ENCODE measurements around the gene CHCHD3. TPM values are rescaled to one million over a fixed set of nuclear protein-coding genes. Genes with fewer than 3 reads are reported as not detected.
"Not testable (repeated sequence)": the region's sequence is repeated elsewhere in the genome, so short reads cannot be mapped to it uniquely, and the experiment has no call there.

CHCHD3 gene
- total RNA-seq, 1 experiment from 2014 or later: 149 TPM

GRCh38 chr7:133039614-133040013 is 42.3 kb downstream of the CHCHD3 start:
- no peak overlapping the region for H2AFZ ChIP-seq (ENCODE audit: low read length)
- H3K4me3 ChIP-seq (ENCODE audit: low read length): no peak overlapping the region
- ATAC-seq: no peak
- H3K79me2 ChIP-seq (ENCODE audit: low read length): peaks cover 22% of the 10 kb centered on the region
- no peaks in the 10 kb centered on the region for H3K9me3 ChIP-seq (ENCODE audit: low read length)
- H3K9ac ChIP-seq (ENCODE audit: low read length): no peak overlapping the region
- H3K36me3 ChIP-seq (ENCODE audit: low read depth, low read length): no peaks in the 10 kb centered on the region
- no peaks in the 10 kb centered on the region for H3K4me1 ChIP-seq (ENCODE audit: insufficient read depth, low read length)
- no TSS peak for BruUV-seq (replicated peaks)
- intact Hi-C loops (cut with micrococcal nuclease): no loop called here
- no peak for DNase-seq
- no peaks in the 10 kb centered on the region for H3F3A ChIP-seq (ENCODE audit: low read length, unreplicated experiment)
- H3K27ac ChIP-seq (ENCODE audit: low read length): no peak overlapping the region
- TF ChIP-seq CTCF (conservative IDR thresholded peaks at IDR 0.05; ENCODE audit: low read depth, low read length): no peak
- TF ChIP-seq EZH2phosphoT487 (IDR thresholded peaks at IDR 0.05; ENCODE audit: borderline replicate concordance, low read length): no peak
- TF ChIP-seq EZH2 (IDR thresholded peaks at IDR 0.05; ENCODE audit: low read length, unreplicated experiment): no peak
- H3K9me2 ChIP-seq (replicated peaks; ENCODE audit: low read length): no peaks in the 10 kb centered on the region
- ChIA-PET POLR2A (ENCODE audit: unreplicated experiment) (no interaction called here), CTCF (no interaction called here)
- no peaks in the 10 kb centered on the region for H3K27me3 ChIP-seq (ENCODE audit: low read length)
- peaks cover 8% of the 10 kb centered on the region; the same call in 1 of the 2 replicates for H4K20me1 ChIP-seq (ENCODE audit: low read length)
- no peak overlapping the region for H3K4me2 ChIP-seq (ENCODE audit: low read length)

DNA sequence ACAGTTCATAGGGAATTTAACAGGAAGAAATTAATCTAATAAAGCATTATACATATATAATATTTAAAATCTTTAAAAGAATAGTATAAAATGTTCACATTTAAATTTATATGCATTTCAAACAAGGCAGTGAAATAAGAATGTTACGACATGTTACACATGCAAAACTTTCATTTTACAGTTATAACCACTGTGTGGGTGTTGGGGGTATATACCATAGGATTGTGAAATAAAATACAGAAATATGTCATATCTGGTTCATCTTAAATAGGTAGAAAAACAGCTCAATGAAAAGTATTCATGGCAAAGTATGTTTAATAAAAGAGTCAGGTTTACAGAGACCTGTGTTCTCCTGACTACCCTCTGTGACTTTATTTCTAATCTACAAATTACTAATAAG is 45.6 kb downstream of the CHCHD3 start:
- CTCF ChIA-PET: no interaction called here
- TF ChIP-seq CTCF (conservative IDR thresholded peaks at IDR 0.05; ENCODE audit: low read depth, low read length) (no peak), EZH2phosphoT487 (IDR thresholded peaks at IDR 0.05; ENCODE audit: borderline replicate concordance, low read length) (no peak), EZH2 (IDR thresholded peaks at IDR 0.05; ENCODE audit: low read length, unreplicated experiment) (no peak)
- H3F3A ChIP-seq (ENCODE audit: low read length, unreplicated experiment): no peaks in the 10 kb centered on the region
- POLR2A ChIA-PET (ENCODE audit: unreplicated experiment): no interaction called here
- no peaks in the 10 kb centered on the region for H3K4me1 ChIP-seq (ENCODE audit: insufficient read depth, low read length)
- no peak overlapping the region for H2AFZ ChIP-seq (ENCODE audit: low read length)
- H3K79me2 ChIP-seq (ENCODE audit: low read length): peaks cover 11% of the 10 kb centered on the region
- H3K9ac ChIP-seq (ENCODE audit: low read length): no peak overlapping the region
- ATAC-seq (no peak), DNase-seq (no peak)
- H3K4me3 ChIP-seq (ENCODE audit: low read length): no peak overlapping the region
- H3K36me3 ChIP-seq (ENCODE audit: low read depth, low read length): no peaks in the 10 kb centered on the region
- intact Hi-C loops (cut with micrococcal nuclease): no loop called here
- no peak overlapping the region for H3K4me2 ChIP-seq (ENCODE audit: low read length)
- H3K27me3 ChIP-seq (ENCODE audit: low read length): no peaks in the 10 kb centered on the region
- no peaks in the 10 kb centered on the region for H3K9me2 ChIP-seq (replicated peaks; ENCODE audit: low read length)
- no peak overlapping the region for H3K27ac ChIP-seq (ENCODE audit: low read length)
- no peaks in the 10 kb centered on the region for H3K9me3 ChIP-seq (ENCODE audit: low read length)
- BruUV-seq (replicated peaks): no TSS peak
- H4K20me1 ChIP-seq (ENCODE audit: low read length): peaks cover 4% of the 10 kb centered on the region; the same call in 1 of the 2 replicates

- H3K9ac ChIP-seq (ENCODE audit: low read length); H3K9me2 ChIP-seq (replicated peaks; ENCODE audit: low read length); H2AFZ ChIP-seq (ENCODE audit: low read length); H3F3A ChIP-seq (ENCODE audit: low read length, unreplicated experiment); DNase-seq; H3K79me2 ChIP-seq (ENCODE audit: low read length); H4K20me1 ChIP-seq (ENCODE audit: low read length); H3K9me3 ChIP-seq (ENCODE audit: low read length); H3K4me3 ChIP-seq (ENCODE audit: low read length); H3K27ac ChIP-seq (ENCODE audit: low read length); H3K36me3 ChIP-seq (ENCODE audit: low read depth, low read length); BruUV-seq (replicated peaks); H3K4me1 ChIP-seq (ENCODE audit: insufficient read depth, low read length); intact Hi-C loops (cut with micrococcal nuclease); POLR2A ChIA-PET (ENCODE audit: unreplicated experiment); CTCF ChIA-PET; ATAC-seq; H3K27me3 ChIP-seq (ENCODE audit: low read length); H3K4me2 ChIP-seq (ENCODE audit: low read length): not testable (repeated sequence)
These were observed 46.6 kb downstream of the CHCHD3 start for GRCh38 chr7:133035240-133035639.
